SK-N-SH (cell line): ENCODE measurements around the gene ZNRF4.

Source experiments
- EZH2phosphoT487 ChIP-seq: fragments of 200-600 bp; sonication (generic); IDR thresholded peaks from 2 replicates; pipeline ENCODE4 v1.6.1; 2017; ENCODE audit warnings: low read depth, mixed run types, mild to moderate bottlenecking, antibody characterized with exemption, moderate library complexity, borderline replicate concordance
- FOXJ3 ChIP-seq: sonication (generic); formaldehyde crosslinking; IDR thresholded peaks from 2 replicates; pipeline ENCODE4 v1.5.1; 2020; ENCODE audit warnings: mild to moderate bottlenecking, missing genetic modification reagents
- GABPA ChIP-seq: IDR thresholded peaks from 2 replicates; pipeline ENCODE4 v1.4.0; 2012; ENCODE audit warnings: low read depth, mild to moderate bottlenecking
- POLR2AphosphoS5 ChIP-seq: IDR thresholded peaks from 2 replicates; pipeline ENCODE4 v1.6.1; 2012; ENCODE audit warnings: low read depth, low read length
- RAD21 ChIP-seq: IDR thresholded peaks from 2 replicates; pipeline ENCODE4 v1.6.1; 2012; ENCODE audit warnings: mild to moderate bottlenecking, low read length
- RFX5 ChIP-seq: IDR thresholded peaks from 2 replicates; pipeline ENCODE4 v1.6.1; 2012; ENCODE audit warnings: mild to moderate bottlenecking, improper control_type of control experiment, low read length
- TAF1 ChIP-seq: IDR thresholded peaks from 2 replicates; pipeline ENCODE4 v1.6.1; 2012; ENCODE audit warnings: low read depth, mild to moderate bottlenecking, low read length, moderate library complexity, borderline replicate concordance
- TF ChIP-seq, protein P1 (sequence below): fragments of 200-600 bp; sonication (generic); IDR thresholded peaks from 2 replicates; pipeline ENCODE4 v1.6.1; 2017; ENCODE audit warnings: antibody characterized with exemption, mild to moderate bottlenecking, moderate library complexity
- TF ChIP-seq, protein P2 (sequence below): IDR thresholded peaks from 2 replicates; pipeline ENCODE4 v1.4.0; 2012; ENCODE audit warnings: low read depth
- TF ChIP-seq, protein P3 (sequence below): IDR thresholded peaks from 2 replicates; pipeline ENCODE4 v1.4.0; 2012; ENCODE audit warnings: low read depth, borderline replicate concordance
- TF ChIP-seq, protein P4 (sequence below): fragments of 150-350 bp; IDR thresholded peaks from 2 replicates; pipeline ENCODE4 v1.6.1; 2016; ENCODE audit warnings: mild to moderate bottlenecking, low read depth, low read length

DNA sequence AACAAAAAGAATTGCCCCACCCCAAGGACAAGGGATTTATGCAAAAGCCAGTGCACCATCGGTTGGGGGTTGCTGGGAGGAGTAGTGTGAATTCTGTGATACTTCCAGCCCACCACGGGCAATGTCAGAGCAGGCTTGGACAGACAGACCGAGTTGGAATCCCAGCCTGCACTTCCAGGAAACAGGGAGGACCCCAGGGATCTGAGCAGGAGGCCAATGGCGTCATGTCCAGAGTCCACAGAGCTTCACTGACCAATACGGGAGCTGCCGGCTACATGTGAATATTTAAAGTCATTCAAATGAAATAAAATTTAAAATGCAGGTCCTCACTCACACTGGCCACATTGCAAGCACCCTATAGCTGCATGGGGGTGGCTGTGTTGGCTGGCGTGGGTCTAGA, 10.9 kb downstream of the ZNRF4 start:
- no peak for TF ChIP-seq TAF1
- TF ChIP-seq, protein P1, sequence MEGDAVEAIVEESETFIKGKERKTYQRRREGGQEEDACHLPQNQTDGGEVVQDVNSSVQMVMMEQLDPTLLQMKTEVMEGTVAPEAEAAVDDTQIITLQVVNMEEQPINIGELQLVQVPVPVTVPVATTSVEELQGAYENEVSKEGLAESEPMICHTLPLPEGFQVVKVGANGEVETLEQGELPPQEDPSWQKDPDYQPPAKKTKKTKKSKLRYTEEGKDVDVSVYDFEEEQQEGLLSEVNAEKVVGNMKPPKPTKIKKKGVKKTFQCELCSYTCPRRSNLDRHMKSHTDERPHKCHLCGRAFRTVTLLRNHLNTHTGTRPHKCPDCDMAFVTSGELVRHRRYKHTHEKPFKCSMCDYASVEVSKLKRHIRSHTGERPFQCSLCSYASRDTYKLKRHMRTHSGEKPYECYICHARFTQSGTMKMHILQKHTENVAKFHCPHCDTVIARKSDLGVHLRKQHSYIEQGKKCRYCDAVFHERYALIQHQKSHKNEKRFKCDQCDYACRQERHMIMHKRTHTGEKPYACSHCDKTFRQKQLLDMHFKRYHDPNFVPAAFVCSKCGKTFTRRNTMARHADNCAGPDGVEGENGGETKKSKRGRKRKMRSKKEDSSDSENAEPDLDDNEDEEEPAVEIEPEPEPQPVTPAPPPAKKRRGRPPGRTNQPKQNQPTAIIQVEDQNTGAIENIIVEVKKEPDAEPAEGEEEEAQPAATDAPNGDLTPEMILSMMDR: no peak
- no peak for TF ChIP-seq GABPA
- TF ChIP-seq, protein P2, sequence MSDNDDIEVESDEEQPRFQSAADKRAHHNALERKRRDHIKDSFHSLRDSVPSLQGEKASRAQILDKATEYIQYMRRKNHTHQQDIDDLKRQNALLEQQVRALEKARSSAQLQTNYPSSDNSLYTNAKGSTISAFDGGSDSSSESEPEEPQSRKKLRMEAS: no peak
- TF ChIP-seq RAD21: no peak
- TF ChIP-seq, protein P3, sequence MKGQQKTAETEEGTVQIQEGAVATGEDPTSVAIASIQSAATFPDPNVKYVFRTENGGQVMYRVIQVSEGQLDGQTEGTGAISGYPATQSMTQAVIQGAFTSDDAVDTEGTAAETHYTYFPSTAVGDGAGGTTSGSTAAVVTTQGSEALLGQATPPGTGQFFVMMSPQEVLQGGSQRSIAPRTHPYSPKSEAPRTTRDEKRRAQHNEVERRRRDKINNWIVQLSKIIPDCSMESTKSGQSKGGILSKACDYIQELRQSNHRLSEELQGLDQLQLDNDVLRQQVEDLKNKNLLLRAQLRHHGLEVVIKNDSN: no peak
- TF ChIP-seq, protein P4, sequence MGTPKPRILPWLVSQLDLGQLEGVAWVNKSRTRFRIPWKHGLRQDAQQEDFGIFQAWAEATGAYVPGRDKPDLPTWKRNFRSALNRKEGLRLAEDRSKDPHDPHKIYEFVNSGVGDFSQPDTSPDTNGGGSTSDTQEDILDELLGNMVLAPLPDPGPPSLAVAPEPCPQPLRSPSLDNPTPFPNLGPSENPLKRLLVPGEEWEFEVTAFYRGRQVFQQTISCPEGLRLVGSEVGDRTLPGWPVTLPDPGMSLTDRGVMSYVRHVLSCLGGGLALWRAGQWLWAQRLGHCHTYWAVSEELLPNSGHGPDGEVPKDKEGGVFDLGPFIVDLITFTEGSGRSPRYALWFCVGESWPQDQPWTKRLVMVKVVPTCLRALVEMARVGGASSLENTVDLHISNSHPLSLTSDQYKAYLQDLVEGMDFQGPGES: no peak
- no peak for TF ChIP-seq EZH2phosphoT487
- no peak for TF ChIP-seq POLR2AphosphoS5
- TF ChIP-seq RFX5: no peak
- TF ChIP-seq FOXJ3 (CRISPR knock-in tag): no peak
